GM04503 (cell line): Measurements from ENCODE around the gene S100Z.
"Not testable (repeated sequence)": the region's sequence is repeated elsewhere in the genome, so short reads cannot be mapped to it uniquely, and the experiment has no call there.

Experiments
- DNase-seq: peaks from one replicate; pipeline ENCODE4 v3.0.0-alpha.2; 2012; ENCODE audit warnings: low read depth

The S100Z gene

DNA sequence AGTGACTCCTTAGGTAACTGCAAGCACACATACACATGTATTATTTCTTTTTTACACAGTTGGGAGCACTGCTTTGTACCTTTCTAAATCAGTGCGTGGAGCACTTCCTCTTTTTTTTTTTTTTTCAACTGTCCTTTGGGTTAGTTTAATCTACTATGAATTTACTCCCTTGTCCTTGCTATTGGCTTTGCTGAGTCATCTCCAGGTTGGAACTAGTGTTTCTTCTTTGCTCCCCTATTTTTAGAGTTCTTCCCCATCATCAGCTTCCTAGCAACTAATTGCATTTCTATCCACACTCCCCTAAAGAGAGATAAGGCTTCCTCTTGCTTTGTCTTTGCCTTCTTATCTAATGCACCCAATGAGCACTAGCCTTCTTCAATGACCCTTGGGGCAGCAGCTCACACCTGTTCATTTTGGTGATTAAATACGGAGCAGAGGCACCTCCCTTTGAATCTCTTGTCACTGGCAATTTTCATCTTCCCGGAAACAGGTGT, 24.3 kb downstream of the S100Z start:
- DNase-seq = no peak

GRCh38 chr5:76888733-76889300, 39.0 kb downstream of the S100Z start:
- no peak for DNase-seq

DNA sequence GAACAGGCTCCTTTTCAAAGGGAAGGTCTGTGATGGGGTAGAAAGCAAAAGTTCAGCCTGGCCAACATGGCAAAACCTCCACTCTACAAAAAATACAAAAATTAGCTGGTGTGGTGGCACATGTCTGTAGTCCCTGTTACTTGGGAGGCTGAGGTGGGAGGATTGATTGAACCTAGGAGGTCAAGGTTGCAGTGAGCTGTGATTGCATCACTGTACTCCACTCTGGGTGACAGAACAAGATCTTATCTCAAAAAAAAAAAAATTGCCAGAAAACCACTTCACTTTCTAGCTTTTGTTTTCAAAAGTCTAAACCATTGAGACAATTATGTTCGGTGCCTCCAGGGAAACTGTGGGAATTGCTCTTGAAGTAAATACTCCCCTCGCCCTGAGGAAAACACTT, 43.5 kb downstream of the S100Z start:
- DNase-seq = no peak

DNA sequence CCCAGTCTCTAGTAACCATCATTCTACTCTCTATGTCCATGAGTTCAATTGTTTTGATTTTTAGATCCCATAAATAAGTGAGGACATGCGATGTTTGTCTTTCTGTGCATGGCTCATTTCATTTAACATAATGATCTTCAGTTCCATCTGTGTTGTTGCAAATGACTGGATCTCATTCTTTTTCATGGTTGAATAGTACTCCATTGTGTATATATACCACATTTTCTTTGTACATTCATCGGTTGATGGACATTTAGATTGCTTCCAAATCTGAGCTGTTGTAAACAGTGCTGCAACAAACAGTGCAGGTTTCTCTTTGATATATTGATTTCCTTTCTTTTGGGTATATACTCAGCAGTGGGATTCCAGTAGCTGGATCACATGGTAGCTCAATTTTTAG, 46.4 kb downstream of the S100Z start:
- DNase-seq = no peak

DNA sequence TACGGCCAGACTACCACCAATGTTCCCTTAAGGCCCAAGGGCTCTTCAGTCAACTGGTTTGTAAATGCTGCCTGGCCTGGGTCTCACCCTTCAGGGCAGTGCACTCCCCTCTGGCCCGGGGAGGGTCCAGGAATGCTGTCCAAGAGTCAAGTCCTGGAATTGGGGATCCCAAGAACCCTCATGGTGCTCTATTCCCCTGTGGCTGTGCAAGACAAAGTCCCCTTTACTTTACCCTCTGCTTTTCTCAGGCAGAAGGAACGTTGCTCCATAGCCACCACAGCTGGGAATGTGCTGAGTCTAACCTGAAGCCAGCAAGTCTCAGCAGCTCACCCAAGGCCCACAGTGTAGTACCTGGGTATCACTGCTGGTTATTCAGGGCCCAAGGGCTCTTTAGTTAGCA, 51.7 kb downstream of the S100Z start:
- no peak for DNase-seq

- DNase-seq = no peak
Measured at GRCh38 chr5:76908166-76908565, 58.4 kb downstream of the S100Z start.

- DNase-seq = not testable (repeated sequence)
Measured at GRCh38 chr5:76910344-76910933, 60.6 kb downstream of the S100Z start.

DNA sequence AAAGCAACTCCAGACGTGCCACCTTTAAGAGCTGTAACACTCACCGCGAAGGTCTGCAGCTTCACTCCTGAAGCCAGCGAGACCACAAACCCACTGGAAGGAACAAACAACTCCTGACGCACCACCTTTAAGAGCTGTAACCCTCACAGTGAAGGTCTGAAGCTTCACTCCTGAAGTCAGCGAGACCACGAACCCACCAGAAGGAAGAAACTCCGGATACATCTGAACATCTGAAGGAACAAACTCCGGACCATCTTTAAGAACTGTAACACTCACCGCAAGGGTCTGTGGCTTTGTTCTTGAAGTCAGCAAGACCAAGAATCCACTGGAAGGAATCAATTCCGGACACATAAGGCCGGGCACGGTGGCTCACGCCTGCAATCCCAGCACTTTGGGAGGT, 64.9 kb downstream of the S100Z start:
- not testable (repeated sequence) for DNase-seq

DNA sequence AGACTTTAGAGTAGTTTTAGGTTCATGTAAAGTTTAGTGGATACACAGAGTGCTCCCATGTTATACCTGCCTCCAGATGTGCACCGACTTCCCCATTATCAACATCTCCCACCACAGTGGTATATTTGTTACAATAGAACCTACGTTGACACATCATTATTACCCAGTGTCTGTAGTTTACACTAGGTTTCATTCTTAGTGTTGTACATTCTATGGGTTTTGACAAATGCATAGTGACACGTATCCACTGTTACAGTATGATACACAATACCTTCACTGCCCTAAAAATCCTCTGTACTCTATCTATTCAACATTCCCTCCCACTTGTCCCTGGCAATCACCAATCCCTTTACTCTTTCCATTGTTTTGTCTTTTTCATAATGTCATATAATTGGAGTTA, 68.7 kb downstream of the S100Z start:
- DNase-seq = no peak

DNA sequence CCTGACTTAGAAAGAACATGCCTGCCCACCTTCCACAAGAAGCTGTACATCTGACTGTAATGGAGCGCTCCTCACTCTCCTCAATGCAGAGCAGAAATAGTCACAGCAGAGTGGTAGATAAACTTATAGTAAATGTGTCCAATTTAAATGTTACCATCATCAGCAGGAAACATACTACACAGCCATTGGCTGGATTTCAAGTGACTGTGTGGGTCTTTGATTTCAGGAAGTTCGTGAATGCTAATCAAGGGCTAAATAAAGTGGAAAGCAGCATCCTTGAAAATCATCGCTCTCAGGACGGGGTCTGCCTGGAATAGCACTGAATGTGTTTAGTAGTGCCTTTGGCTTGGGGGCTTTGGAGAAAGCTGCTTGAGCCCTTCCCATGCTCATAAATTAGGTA, 70.7 kb downstream of the S100Z start:
- DNase-seq = no peak

GRCh38 chr5:76926329-76927105, 76.7 kb downstream of the S100Z start:
- DNase-seq = no peak

- DNase-seq = no peak
Measured at GRCh38 chr5:76927961-76928360, 78.1 kb downstream of the S100Z start.

DNA sequence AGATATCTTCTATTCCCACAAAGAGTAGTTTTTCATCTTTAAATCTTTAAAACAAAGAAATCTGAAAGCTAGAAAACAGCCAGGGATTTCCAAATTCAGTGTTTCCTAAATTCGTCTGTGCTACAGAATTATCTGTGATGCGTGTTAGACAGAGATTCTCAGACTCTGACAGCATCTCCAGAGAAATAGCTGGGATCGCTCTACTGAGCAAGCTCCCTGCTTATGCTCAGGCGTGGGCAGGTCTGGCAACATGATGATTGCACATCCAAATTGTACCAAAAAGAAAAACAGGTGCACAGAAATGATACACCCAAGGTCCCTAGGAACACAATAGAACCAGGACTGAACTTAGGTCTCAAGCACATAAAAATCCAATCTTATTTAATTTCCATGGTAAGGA, 80.3 kb downstream of the S100Z start:
- DNase-seq = no peak

GRCh38 chr5:76938177-76938576, 88.4 kb downstream of the S100Z start:
- no peak for DNase-seq

DNA sequence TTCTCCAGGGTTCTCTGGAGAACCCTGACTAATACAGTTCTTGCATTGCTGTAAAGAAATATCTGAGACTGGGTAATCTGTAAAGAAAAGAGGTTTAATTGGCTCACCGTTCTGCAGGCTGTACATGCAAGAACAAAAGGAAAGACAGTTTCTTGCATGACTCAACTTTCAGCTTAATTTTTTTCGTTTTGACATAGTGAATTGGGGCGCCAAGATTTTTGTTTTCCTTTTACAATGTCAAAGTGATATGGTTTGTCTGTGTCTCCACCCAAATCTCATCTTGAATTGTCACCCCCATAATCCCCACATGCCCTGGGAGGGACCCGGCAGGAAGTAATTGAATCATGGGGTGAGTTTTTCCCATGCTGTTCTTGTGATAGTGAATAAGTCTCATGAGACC, 91.2 kb downstream of the S100Z start:
- DNase-seq = no peak

DNA sequence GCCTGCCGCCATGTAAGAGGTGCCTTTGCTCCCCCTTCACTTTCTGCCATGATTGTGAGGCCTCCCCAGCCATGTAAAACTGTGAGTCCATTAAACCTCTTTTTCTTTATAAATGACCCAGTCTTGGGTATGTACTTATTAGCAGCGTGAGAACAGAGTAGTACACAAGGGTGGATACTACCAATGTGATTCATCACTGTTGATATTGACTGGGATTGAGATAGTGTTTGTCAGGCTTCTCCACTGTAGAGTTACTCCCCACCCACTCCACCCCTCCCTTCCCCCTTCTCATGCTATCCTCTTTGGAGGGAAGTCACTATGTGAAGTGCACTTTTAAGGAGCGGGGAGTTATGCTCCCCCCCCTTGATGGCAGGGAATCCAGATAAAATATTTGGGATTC, 91.6 kb downstream of the S100Z start:
- no peak for DNase-seq

- DNase-seq = peak; percentile 15
Measured at GRCh38 chr5:76942581-76942980, 92.8 kb downstream of the S100Z start.

DNA sequence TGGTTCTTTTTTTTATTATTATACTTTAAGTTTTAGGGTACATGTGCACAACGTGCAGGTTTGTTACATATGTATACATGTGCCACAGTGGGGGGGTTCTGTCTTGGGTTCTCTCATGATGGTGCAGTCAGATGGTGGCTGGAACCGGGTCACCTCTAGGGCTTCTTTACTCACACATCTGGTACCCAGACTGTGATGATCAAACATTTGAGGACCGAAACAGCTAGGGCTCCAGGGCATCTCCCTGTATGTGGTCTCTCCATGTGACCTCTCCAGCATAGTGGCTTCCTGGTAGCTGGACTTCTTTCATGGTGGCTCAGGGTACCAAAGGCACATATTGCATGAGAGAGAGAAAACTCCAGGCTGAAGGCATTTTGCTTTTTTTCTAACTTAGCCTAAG, 93.2 kb downstream of the S100Z start:
- no peak for DNase-seq

DNA sequence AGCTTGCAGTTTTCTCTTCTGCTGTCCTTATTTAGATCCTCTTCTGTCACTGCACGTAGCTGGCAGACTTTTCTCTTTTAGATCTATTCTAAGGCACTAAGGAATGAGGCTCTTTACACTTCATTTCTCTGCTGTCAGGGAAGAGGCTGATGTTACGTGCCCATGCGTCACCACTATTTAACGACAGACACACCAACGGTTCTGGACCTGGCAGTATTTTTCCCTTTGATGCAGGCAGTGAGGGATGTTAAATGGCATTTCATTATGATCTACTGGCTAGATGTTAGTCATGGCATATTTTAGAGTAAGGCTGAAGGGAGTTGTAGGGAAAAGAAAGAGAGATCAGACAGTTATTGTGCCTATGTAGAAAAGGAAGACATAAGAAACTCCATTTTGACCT, 94.8 kb downstream of the S100Z start:
- DNase-seq = no peak

DNA sequence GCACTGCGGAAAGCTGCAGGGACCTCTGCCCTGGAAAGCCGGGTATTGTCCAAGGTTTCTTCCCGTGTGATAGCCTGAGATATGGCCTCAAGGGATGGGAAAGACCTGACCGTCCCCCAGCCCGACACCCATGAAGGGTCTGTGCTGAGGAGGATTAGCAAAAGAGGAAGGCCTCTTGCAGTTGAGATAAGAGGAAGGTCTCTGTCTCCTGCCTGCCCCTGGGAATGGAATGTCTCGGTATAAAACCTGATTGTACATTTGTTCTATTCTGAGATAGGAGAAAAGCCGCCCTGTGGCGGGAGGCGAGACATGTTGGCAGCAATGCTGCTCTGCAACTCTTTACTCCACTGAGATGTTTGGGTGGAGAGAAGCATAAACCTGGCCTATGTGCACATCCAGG, 95.4 kb downstream of the S100Z start:
- DNase-seq = not testable (repeated sequence)

DNA sequence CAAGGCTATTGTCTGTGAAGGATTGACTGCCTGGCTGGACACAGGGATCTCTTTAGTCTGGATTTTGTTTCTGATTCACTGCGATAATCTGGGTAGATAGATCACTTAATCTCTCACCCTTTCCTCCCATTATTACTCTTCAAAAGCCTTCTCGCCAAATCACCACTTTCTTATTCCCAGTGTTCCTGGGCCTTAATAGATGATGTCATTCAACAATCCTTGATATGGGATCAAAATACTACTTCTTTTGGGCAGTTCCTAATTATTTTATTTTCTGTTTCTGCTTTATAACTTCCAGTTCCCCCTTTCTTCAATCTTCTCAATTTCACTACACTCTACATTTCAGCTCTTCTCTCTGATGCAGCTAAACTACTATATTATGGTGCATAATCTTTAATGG, 96.3 kb downstream of the S100Z start:
- DNase-seq = no peak

DNA sequence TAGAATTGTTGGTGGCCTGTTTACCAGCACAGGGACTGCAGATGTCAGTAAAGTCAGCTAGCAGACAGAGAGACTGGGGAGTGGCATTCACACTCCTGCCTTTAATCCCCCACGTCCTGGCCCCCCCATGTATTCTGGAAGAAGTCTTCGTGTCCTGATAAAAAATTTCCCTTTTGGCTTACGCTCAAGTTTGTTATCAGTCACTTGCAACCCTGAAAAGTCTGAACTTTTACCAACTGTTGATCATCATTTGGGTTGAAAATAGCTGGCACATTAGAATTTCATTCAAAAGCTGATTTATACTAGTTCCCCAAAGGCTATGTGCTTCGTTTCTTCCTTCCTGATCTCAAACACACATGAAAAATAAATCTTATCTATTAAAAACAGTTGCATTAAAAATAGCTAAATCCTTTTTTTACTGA, 97.3 kb downstream of the S100Z start:
- no peak for DNase-seq

GRCh38 chr5:76952795-76953536, 103.2 kb downstream of the S100Z start, which contains the start of gene CRHBP:
CRHBP (plus strand) TSS chr5:76953045; CDS start chr5:76953135, 90 bp downstream.
- no peak for DNase-seq
